GM15510 (cell line): ENCODE data around the gene NLK.

Experiments used
- POLR2A ChIP-seq: IDR thresholded peaks from 3 replicates; pipeline ENCODE4 v1.6.1; 2011; ENCODE audit warnings: borderline replicate concordance; ENCODE audit not compliant: insufficient read length; ENCODE audit errors: extremely low read depth

The NLK gene

GRCh38 chr17:28240688-28241340 lies 198.3 kb downstream of the NLK start:
- TF ChIP-seq POLR2A, result no peak

GRCh38 chr17:28242791-28243190 lies 200.3 kb downstream of the NLK start:
- no peak for TF ChIP-seq POLR2A

GRCh38 chr17:28244446-28244845 lies 202.0 kb downstream of the NLK start:
- TF ChIP-seq POLR2A, result no peak
